CD4-positive, CD25-positive, alpha-beta regulatory T cell (primary cell): ENCODE results near the gene ARID1B. TPM values are rescaled to one million over a fixed set of nuclear protein-coding genes. Genes with fewer than 3 reads are reported as not detected.

Experiments
- ATAC-seq, 2 donors: fragments of 150-1000 bp; cut with Tn5 transposase; one replicate each; pipeline ENCODE4 v1.10.0; 2021; ENCODE audit warnings: low read depth in 2 of 2, moderate number of reproducible peaks in 2 of 2, moderate library complexity in 1 of 2
- DNase-seq, 3 donors: peaks; one replicate each; pipeline versions ENCODE4 v3.0.0 to v3.0.0-alpha.2; 2012 to 2022; ENCODE audit warnings: mixed read lengths in 1 of 3
- H3K27ac ChIP-seq: one replicate; pipeline ENCODE4 v1.7.0; 2013; ENCODE audit warnings: mild to moderate bottlenecking, low read length; ENCODE audit not compliant: insufficient read depth, poor library complexity, severe bottlenecking
- H3K27me3 ChIP-seq: one replicate; pipeline ENCODE4 v1.7.0; 2013; ENCODE audit warnings: low read length; ENCODE audit not compliant: control insufficient read depth, insufficient read depth
- H3K36me3 ChIP-seq: one replicate; pipeline ENCODE4 v1.7.0; 2013; ENCODE audit warnings: mild to moderate bottlenecking, low read length, moderate library complexity; ENCODE audit not compliant: control insufficient read depth, insufficient read depth
- H3K4me1 ChIP-seq: 2 replicates; pipeline ENCODE4 v1.7.0; 2013; ENCODE audit warnings: mild to moderate bottlenecking, low read length; ENCODE audit not compliant: insufficient read depth, control insufficient read depth, poor library complexity, severe bottlenecking
- H3K4me3 ChIP-seq: one replicate; pipeline ENCODE4 v1.7.0; 2013; ENCODE audit warnings: low read depth, mild to moderate bottlenecking, low read length, moderate library complexity
- H3K9me3 ChIP-seq, 2 experiments: 1 replicate in 1 of 2; 2 replicates in 1 of 2; pipeline ENCODE4 v1.7.0; 2013; ENCODE audit warnings: low read length in 2 of 2, mild to moderate bottlenecking in 1 of 2, moderate library complexity in 1 of 2; ENCODE audit not compliant: control insufficient read depth in 2 of 2
- H3K27ac Mint-ChIP-seq, 3 donors: one replicate each; pipeline ENCODE4 v1.8.0; 2020 to 2022; ENCODE audit warnings: mild to moderate bottlenecking in 3 of 3, mixed read lengths in 3 of 3, moderate library complexity in 2 of 3
- H3K27me3 Mint-ChIP-seq: one replicate; pipeline ENCODE4 v1.8.0; 2022; ENCODE audit warnings: mild to moderate bottlenecking, mixed read lengths
- H3K36me3 Mint-ChIP-seq: one replicate; pipeline ENCODE4 v1.8.0; 2020; ENCODE audit warnings: mixed read lengths
- H3K4me1 Mint-ChIP-seq, 4 donors: one replicate each; pipeline ENCODE4 v1.8.0; 2020 to 2022; ENCODE audit warnings: mixed read lengths in 4 of 4, mild to moderate bottlenecking in 1 of 4
- H3K4me3 Mint-ChIP-seq, 4 donors: one replicate each; pipeline ENCODE4 v1.8.0; 2020 to 2022; ENCODE audit warnings: mild to moderate bottlenecking in 4 of 4, mixed read lengths in 4 of 4, moderate library complexity in 3 of 4
- H3K9me3 Mint-ChIP-seq, 7 donors: one replicate each; pipeline ENCODE4 v1.8.0; 2020 to 2022; ENCODE audit warnings: mixed read lengths in 7 of 7, mild to moderate bottlenecking in 3 of 7, moderate library complexity in 2 of 7
- polyA plus RNA-seq, 4 donors: library from polyadenylated mRNA; unstranded; fragments of 300-500 nt; fragmentation: Illumina TruSeq; gene quantifications; one replicate each; pipeline ENCODE4 v1.2.3, GENCODE V29; 2021
- total RNA-seq: library from RNA; stranded (reverse); gene quantifications from one replicate; pipeline ENCODE4 v1.2.3, GENCODE V29; 2022

Gene ARID1B
- total and polyA plus RNA-seq, 5 donors from 2014 or later = 9.8 to 186 (median 12.4) TPM

- H3K4me1 ChIP-seq = no peaks in the 10 kb centered on the region
- no peaks in the 10 kb centered on the region for H3K27me3 Mint-ChIP-seq
- H3K27ac ChIP-seq = no peak overlapping the region
- H3K27ac Mint-ChIP-seq = peak overlapping the region in 1 of 3 donors; percentile 48
- H3K36me3 ChIP-seq = peaks cover 81% of the 10 kb centered on the region
- H3K9me3 ChIP-seq = no peaks in the 10 kb centered on the region
- no peak overlapping the region for H3K4me3 Mint-ChIP-seq
- H3K4me1 Mint-ChIP-seq = peaks cover 0 to 9% (median 4%) of the 10 kb centered on the region in 4 donors
- no peak for DNase-seq
- peaks cover 34% of the 10 kb centered on the region for H3K36me3 Mint-ChIP-seq
- H3K27me3 ChIP-seq = no peaks in the 10 kb centered on the region
- no peak overlapping the region for H3K4me3 ChIP-seq
- peaks cover 0 to 2% (median 0%) of the 10 kb centered on the region in 7 donors for H3K9me3 Mint-ChIP-seq
- no peak for ATAC-seq
These were observed 426.6 kb downstream of the ARID1B start for GRCh38 chr6:157203764-157204163.

- no peaks in the 10 kb centered on the region for H3K27me3 Mint-ChIP-seq
- H3K4me1 ChIP-seq = no peaks in the 10 kb centered on the region
- ATAC-seq = no peak
- peaks cover 0 to 2% (median 0%) of the 10 kb centered on the region in 7 donors for H3K9me3 Mint-ChIP-seq
- no peak for DNase-seq
- H3K4me3 ChIP-seq = no peak overlapping the region
- peaks cover 0 to 9% (median 4%) of the 10 kb centered on the region in 4 donors for H3K4me1 Mint-ChIP-seq
- H3K36me3 ChIP-seq = peaks cover 70% of the 10 kb centered on the region
- no peak overlapping the region for H3K4me3 Mint-ChIP-seq
- H3K27ac ChIP-seq = no peak overlapping the region
- H3K27me3 ChIP-seq = no peaks in the 10 kb centered on the region
- H3K27ac Mint-ChIP-seq = peak overlapping the region in 1 of 3 donors; percentile 89
- H3K9me3 ChIP-seq = no peaks in the 10 kb centered on the region
- H3K36me3 Mint-ChIP-seq = peaks cover 31% of the 10 kb centered on the region
These were observed 428.5 kb downstream of the ARID1B start for GRCh38 chr6:157205473-157206358.

- no peak for ATAC-seq
- no peak for DNase-seq
- no peak overlapping the region for H3K27ac ChIP-seq
- Mint-ChIP-seq H3K27me3 (no peaks in the 10 kb centered on the region), H3K36me3 (peaks cover 25% of the 10 kb centered on the region), H3K27ac (no peak overlapping the region), H3K4me3 (no peak overlapping the region), H3K4me1 (peaks cover 0 to 9% (median 4%) of the 10 kb centered on the region in 4 donors), H3K9me3 (peaks cover 0 to 2% (median 0%) of the 10 kb centered on the region in 7 donors)
- H3K27me3 ChIP-seq = no peaks in the 10 kb centered on the region
- H3K4me1 ChIP-seq = no peaks in the 10 kb centered on the region
- H3K9me3 ChIP-seq = no peaks in the 10 kb centered on the region
- no peak overlapping the region for H3K4me3 ChIP-seq
- H3K36me3 ChIP-seq = peaks cover 64% of the 10 kb centered on the region
These were observed 429.2 kb downstream of the ARID1B start for GRCh38 chr6:157206359-157206815.

- DNase-seq (no peak), ATAC-seq (no peak)
- Mint-ChIP-seq H3K4me1 (peaks cover 0 to 9% (median 3%) of the 10 kb centered on the region in 4 donors), H3K9me3 (peaks cover 0 to 2% (median 0%) of the 10 kb centered on the region in 7 donors), H3K36me3 (peaks cover 19% of the 10 kb centered on the region), H3K27ac (peak overlapping the region in 1 of 3 donors; percentile 23), H3K27me3 (no peaks in the 10 kb centered on the region), H3K4me3 (no peak overlapping the region)
- no peaks in the 10 kb centered on the region for H3K27me3 ChIP-seq
- H3K4me3 ChIP-seq = no peak overlapping the region
- no peak overlapping the region for H3K27ac ChIP-seq
- H3K36me3 ChIP-seq = peaks cover 54% of the 10 kb centered on the region
- H3K4me1 ChIP-seq = no peaks in the 10 kb centered on the region
- H3K9me3 ChIP-seq = no peaks in the 10 kb centered on the region
These were observed 430.4 kb downstream of the ARID1B start for GRCh38 chr6:157207521-157208076.

- H3K36me3 Mint-ChIP-seq = peaks cover 12% of the 10 kb centered on the region
These were observed 432.8 kb downstream of the ARID1B start for GRCh38 chr6:157209865-157210530.

GRCh38 chr6:157210954-157211353, 433.8 kb downstream of the ARID1B start:
- H3K27me3 ChIP-seq = no peaks in the 10 kb centered on the region
- no peaks in the 10 kb centered on the region for H3K27me3 Mint-ChIP-seq
- no peak for ATAC-seq
- H3K4me1 Mint-ChIP-seq = peaks cover 0 to 4% (median 0%) of the 10 kb centered on the region in 4 donors
- no peaks in the 10 kb centered on the region for H3K4me1 ChIP-seq
- no peak overlapping the region for H3K4me3 Mint-ChIP-seq
- peaks cover 6% of the 10 kb centered on the region for H3K36me3 Mint-ChIP-seq
- H3K27ac Mint-ChIP-seq = peak overlapping the region in 1 of 3 donors; percentile 16
- H3K27ac ChIP-seq = no peak overlapping the region
- H3K9me3 Mint-ChIP-seq = peaks cover 0 to 2% (median 0%) of the 10 kb centered on the region in 7 donors
- no peak for DNase-seq
- peaks cover 22% of the 10 kb centered on the region for H3K36me3 ChIP-seq
- H3K4me3 ChIP-seq = no peak overlapping the region
- no peaks in the 10 kb centered on the region for H3K9me3 ChIP-seq

More at GRCh38 chr6:157209865-157210530, 432.8 kb downstream of the ARID1B start:
- no peaks in the 10 kb centered on the region for H3K9me3 ChIP-seq
- no peaks in the 10 kb centered on the region for H3K4me1 ChIP-seq
- H3K36me3 ChIP-seq = peaks cover 31% of the 10 kb centered on the region
- Mint-ChIP-seq H3K9me3 (peaks cover 0 to 2% (median 0%) of the 10 kb centered on the region in 7 donors), H3K27ac (peak overlapping the region; percentile 2 to 48 (median 21)), H3K4me3 (no peak overlapping the region), H3K4me1 (peaks cover 0 to 5% (median 2%) of the 10 kb centered on the region in 4 donors), H3K27me3 (no peaks in the 10 kb centered on the region)
- H3K27ac ChIP-seq = no peak overlapping the region
- H3K4me3 ChIP-seq = no peak overlapping the region
- DNase-seq (no peak), ATAC-seq (no peak)
- no peaks in the 10 kb centered on the region for H3K27me3 ChIP-seq

- ATAC-seq = no peak
- H3K27ac Mint-ChIP-seq = no peak overlapping the region
- H3K4me1 ChIP-seq = no peaks in the 10 kb centered on the region
- H3K36me3 Mint-ChIP-seq = no peaks in the 10 kb centered on the region
- H3K4me3 Mint-ChIP-seq = no peak overlapping the region
- H3K27me3 ChIP-seq = no peaks in the 10 kb centered on the region
- H3K36me3 ChIP-seq = peaks cover 14% of the 10 kb centered on the region
- H3K4me1 Mint-ChIP-seq = no peaks in the 10 kb centered on the region
- no peak for DNase-seq
- no peak overlapping the region for H3K27ac ChIP-seq
- no peaks in the 10 kb centered on the region for H3K9me3 ChIP-seq
- H3K4me3 ChIP-seq = no peak overlapping the region
- H3K9me3 Mint-ChIP-seq = no peaks in the 10 kb centered on the region
- H3K27me3 Mint-ChIP-seq = no peaks in the 10 kb centered on the region
These were observed 434.7 kb downstream of the ARID1B start for GRCh38 chr6:157211603-157212455.
